Caco-2 (cell line): ENCODE results near the gene SMARCA2. TPM values are rescaled to one million over a fixed set of nuclear protein-coding genes. Genes with fewer than 3 reads are reported as not detected.

Experiments
- BruUV-seq: library from RNA; stranded (reverse); fragments of 400-500 nt; replicated peaks from 2 replicates; lab custom pipeline; 2021; lab: Mats Ljungman, UMichigan
- CTCF ChIA-PET: fragments of 300-600 bp; sonication (Branson Sonifier 250); formaldehyde crosslinking; loops from one replicate; lab custom pipeline; 2022; ENCODE audit warnings: antibody characterized with exemption; lab: Charles Lee
- POLR2A ChIA-PET: fragments of 300-600 bp; sonication (Branson Sonifier 250); formaldehyde crosslinking; loops from one replicate; lab custom pipeline; 2022; ENCODE audit warnings: antibody characterized with exemption; lab: Charles Lee
- DNase-seq, 2 experiments: peaks; one replicate each; pipeline versions ENCODE4 v3.0.0 to v3.0.0-alpha.2; 2020 to 2022
- H3K27me3 ChIP-seq: replicated peaks from 2 replicates; pipeline ENCODE4 v1.6.0; 2011; ENCODE audit warnings: low read length; ENCODE audit not compliant: control insufficient read depth, insufficient read depth
- H3K36me3 ChIP-seq: 2 replicates; pipeline ENCODE4 v1.5.1; 2011; ENCODE audit warnings: low read length; ENCODE audit not compliant: control insufficient read depth, insufficient read depth
- H3K4me1 ChIP-seq: fragments of 250-450 bp; sonication (Bioruptor Pico); 2 replicates; pipeline ENCODE4 v1.5.1; 2020; ENCODE audit warnings: mild to moderate bottlenecking
- H3K4me3 ChIP-seq: 2 replicates; pipeline ENCODE4 v1.5.1; 2011; ENCODE audit warnings: low read depth, mild to moderate bottlenecking, control low read depth, low read length
- H3K9me3 ChIP-seq: fragments of 250-450 bp; sonication (Bioruptor Pico); 2 replicates; pipeline ENCODE4 v1.5.1; 2020; ENCODE audit warnings: mild to moderate bottlenecking, moderate library complexity
- H3K27ac Mint-ChIP-seq: one replicate; pipeline ENCODE4 v1.8.0; 2022; ENCODE audit warnings: mixed read lengths; ENCODE audit not compliant: unreplicated experiment
- H3K27me3 Mint-ChIP-seq: one replicate; pipeline ENCODE4 v1.8.0; 2022; ENCODE audit warnings: mixed read lengths; ENCODE audit not compliant: insufficient read depth, unreplicated experiment
- H3K36me3 Mint-ChIP-seq: one replicate; pipeline ENCODE4 v1.8.0; 2022; ENCODE audit warnings: mild to moderate bottlenecking, mixed read lengths; ENCODE audit not compliant: insufficient read depth, unreplicated experiment
- H3K4me1 Mint-ChIP-seq: one replicate; pipeline ENCODE4 v1.8.0; 2022; ENCODE audit warnings: low read depth, mixed read lengths; ENCODE audit not compliant: unreplicated experiment
- H3K4me3 Mint-ChIP-seq: one replicate; pipeline ENCODE4 v1.8.0; 2022; ENCODE audit warnings: mild to moderate bottlenecking, moderate library complexity, mixed read lengths; ENCODE audit not compliant: unreplicated experiment
- H3K9me3 Mint-ChIP-seq: one replicate; pipeline ENCODE4 v1.8.0; 2022; ENCODE audit warnings: mixed read lengths; ENCODE audit not compliant: unreplicated experiment
- CTCF ChIP-seq, 2 experiments: fragments of 200-600 bp in 1 of 2; IDR thresholded peaks; 1 replicate in 1 of 2; 2 replicates in 1 of 2; pipeline versions ENCODE4 v1.5.1 to v1.8.0; 2011 to 2022; ENCODE audit warnings: antibody characterized with exemption in 1 of 2, control low read depth in 1 of 2, inconsistent platforms in 1 of 2, low read depth in 1 of 2, low read length in 1 of 2, mild to moderate bottlenecking in 1 of 2, moderate library complexity in 1 of 2; ENCODE audit not compliant: insufficient read depth in 1 of 2, severe bottlenecking in 1 of 2, unreplicated experiment in 1 of 2
- intact Hi-C: fragments of 100-400 bp; cut with micrococcal nuclease; formaldehyde crosslinking; loops from one replicate; pipeline ENCODE4 v1.10.0; 2022; ENCODE audit not compliant: unreplicated experiment
- total RNA-seq: library from RNA; stranded (reverse); gene quantifications from 2 replicates; pipeline ENCODE4 v1.2.3, GENCODE V29; 2022

The SMARCA2 gene
- total RNA-seq, 1 experiment from 2014 or later: 13.5 TPM

DNA sequence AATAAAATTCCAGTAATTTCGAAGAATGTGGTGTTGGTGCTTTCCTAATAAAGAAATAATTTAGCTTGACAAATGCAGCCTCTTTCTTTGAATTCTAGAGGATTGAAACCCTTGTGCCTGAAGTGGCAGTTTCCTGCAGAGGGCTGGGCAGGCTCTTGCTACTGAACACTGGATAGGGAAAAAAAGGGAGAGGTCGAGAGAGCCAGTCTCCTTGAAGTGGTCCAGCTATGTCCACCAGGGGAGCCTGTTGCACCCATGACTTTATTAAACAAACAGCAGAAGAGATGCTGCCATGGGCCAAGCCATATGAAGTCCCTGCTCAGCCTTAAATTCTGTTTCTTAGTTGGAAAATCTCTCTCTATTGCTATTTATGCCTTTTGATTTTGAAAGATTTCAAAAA, 178.4 kb downstream of the SMARCA2 start:
- no TSS peak for BruUV-seq
- Mint-ChIP-seq H3K27me3 (peaks cover 5% of the 10 kb centered on the region), H3K4me1 (peaks cover 2% of the 10 kb centered on the region), H3K9me3 (no peaks in the 10 kb centered on the region), H3K36me3 (no peaks in the 10 kb centered on the region), H3K27ac (no peak overlapping the region), H3K4me3 (no peak overlapping the region)
- no peaks in the 10 kb centered on the region for H3K9me3 ChIP-seq
- intact Hi-C loops: no loop called here
- no peak for TF ChIP-seq CTCF (IDR thresholded peaks at IDR 0.05; ENCODE audit: insufficient read depth in 1 of 2, low read depth in 1 of 2, low read length in 1 of 2, severe bottlenecking in 1 of 2, unreplicated experiment in 1 of 2)
- H3K36me3 ChIP-seq: no peaks in the 10 kb centered on the region
- CTCF ChIA-PET: no interaction called here
- no peak overlapping the region for H3K4me3 ChIP-seq
- POLR2A ChIA-PET: no interaction called here
- H3K4me1 ChIP-seq: no peaks in the 10 kb centered on the region
- DNase-seq: no peak
- H3K27me3 ChIP-seq: no peaks in the 10 kb centered on the region

DNA sequence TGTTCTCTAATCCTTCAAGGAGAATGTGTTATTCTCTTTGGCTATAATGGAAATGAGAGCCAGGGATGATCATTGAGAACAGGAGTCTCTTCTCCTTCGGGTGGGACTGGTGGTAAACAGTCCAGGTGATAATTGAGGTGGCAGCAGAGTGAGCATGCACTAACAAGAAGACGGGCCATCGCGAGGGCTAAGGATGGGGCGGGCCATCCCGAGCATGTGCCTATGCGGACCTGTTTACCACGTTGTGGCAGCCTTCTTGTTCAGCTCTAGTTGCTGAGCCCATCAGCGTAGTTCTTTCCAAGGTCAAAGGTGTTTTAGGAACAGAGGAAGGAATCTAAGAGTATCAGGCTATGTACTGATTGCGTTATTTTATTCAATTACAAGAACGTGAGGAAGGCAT, 180.1 kb downstream of the SMARCA2 start:
- intact Hi-C loops: no loop called here

GRCh38 chr9:2196757-2197156, 181.6 kb downstream of the SMARCA2 start:
- Histone ChIP-seq H3K9me3 (no peaks in the 10 kb centered on the region), H3K27me3 (no peaks in the 10 kb centered on the region), H3K36me3 (no peaks in the 10 kb centered on the region), H3K4me3 (no peak overlapping the region), H3K4me1 (no peaks in the 10 kb centered on the region)
- intact Hi-C loops: no loop called here
- Mint-ChIP-seq H3K27ac (no peak overlapping the region), H3K4me1 (no peaks in the 10 kb centered on the region), H3K9me3 (no peaks in the 10 kb centered on the region), H3K36me3 (no peaks in the 10 kb centered on the region), H3K27me3 (no peaks in the 10 kb centered on the region), H3K4me3 (no peak overlapping the region)
- DNase-seq: no peak
- ChIA-PET POLR2A (no interaction called here), CTCF (no interaction called here)
- no peak for TF ChIP-seq CTCF (IDR thresholded peaks at IDR 0.05; ENCODE audit: insufficient read depth in 1 of 2, low read depth in 1 of 2, low read length in 1 of 2, severe bottlenecking in 1 of 2, unreplicated experiment in 1 of 2)
- no TSS peak for BruUV-seq

More for the DNA sequence above, 180.1 kb downstream of the SMARCA2 start:
- H3K9me3 Mint-ChIP-seq: no peaks in the 10 kb centered on the region
- H3K36me3 Mint-ChIP-seq: no peaks in the 10 kb centered on the region
- CTCF ChIA-PET: no interaction called here
- Histone ChIP-seq H3K9me3 (no peaks in the 10 kb centered on the region), H3K36me3 (no peaks in the 10 kb centered on the region), H3K4me3 (no peak overlapping the region), H3K4me1 (no peaks in the 10 kb centered on the region), H3K27me3 (no peaks in the 10 kb centered on the region)
- no peak overlapping the region for H3K27ac Mint-ChIP-seq
- TF ChIP-seq CTCF (IDR thresholded peaks at IDR 0.05; ENCODE audit: insufficient read depth in 1 of 2, low read depth in 1 of 2, low read length in 1 of 2, severe bottlenecking in 1 of 2, unreplicated experiment in 1 of 2): no peak
- H3K4me1 Mint-ChIP-seq: no peaks in the 10 kb centered on the region
- DNase-seq: no peak
- no peaks in the 10 kb centered on the region for H3K27me3 Mint-ChIP-seq
- no peak overlapping the region for H3K4me3 Mint-ChIP-seq
- POLR2A ChIA-PET: no interaction called here
- no TSS peak for BruUV-seq
